Peyer's patch (tissue), 4 donors: ENCODE results near the gene OCEL1. TPM values are rescaled to one million over a fixed set of nuclear protein-coding genes. Genes with fewer than 3 reads are reported as not detected.

Experiments used
- DNase-seq, 3 donors: peaks; one replicate each; pipeline ENCODE4 v3.0.0-alpha.2; 2017 to 2019
- H3K27ac ChIP-seq, 4 donors: fragments of 200-600 bp; sonication (generic); one replicate each; pipeline ENCODE4 v1.5.1; 2016 to 2019
- H3K27me3 ChIP-seq, 2 donors: fragments of 200-600 bp; sonication (generic); one replicate each; pipeline ENCODE4 v1.5.1; 2019
- H3K36me3 ChIP-seq, 3 donors: fragments of 200-600 bp; sonication (generic); one replicate each; pipeline ENCODE4 v1.5.1; 2016 to 2019
- H3K4me1 ChIP-seq, 4 donors: fragments of 200-600 bp; sonication (generic); one replicate each; pipeline ENCODE4 v1.5.1; 2016 to 2019
- H3K4me3 ChIP-seq, 4 donors: fragments of 200-600 bp; sonication (generic); 1 replicate in 3 of 4; 2 replicates in 1 of 4; pipeline ENCODE4 v1.5.1; 2016 to 2019; ENCODE audit warnings: mild to moderate bottlenecking in 1 of 4
- H3K9me3 ChIP-seq, 4 donors: fragments of 200-600 bp; sonication (generic); one replicate each; pipeline ENCODE4 v1.5.1; 2016 to 2019; ENCODE audit warnings: mild to moderate bottlenecking in 1 of 4
- POLR2A ChIP-seq, 2 donors: fragments of 450-650 bp; IDR thresholded peaks; one replicate each; pipeline ENCODE4 v1.5.1; 2017; ENCODE audit warnings: antibody characterized with exemption in 2 of 2, mild to moderate bottlenecking in 2 of 2, moderate library complexity in 2 of 2
- total RNA-seq, 4 donors: library from RNA; depleted of rRNA; stranded (reverse); fragments of >200 nt; gene quantifications; one replicate each; pipeline ENCODE4 v1.1.0, GENCODE V29; 2016
- TF ChIP-seq, protein P1 (sequence below), 6 experiments: fragments of 450-650 bp in 4 of 6; fragments of 200-600 bp in 2 of 6; sonication (generic) in 1 of 6; IDR thresholded peaks; one replicate each; pipeline ENCODE4 v1.5.1; 2017 to 2019; ENCODE audit warnings: antibody characterized with exemption in 6 of 6, mild to moderate bottlenecking in 3 of 6, moderate library complexity in 1 of 6

The OCEL1 gene
- total RNA-seq, 4 donors from 2014 or later: 8.3 to 38.5 (median 30.8) TPM

- Histone ChIP-seq H3K27ac (no peak overlapping the region), H3K36me3 (no peaks in the 10 kb centered on the region), H3K4me3 (no peak overlapping the region), H3K9me3 (no peaks in the 10 kb centered on the region), H3K4me1 (no peaks in the 10 kb centered on the region), H3K27me3 (no peaks in the 10 kb centered on the region)
- no peak for DNase-seq
- TF ChIP-seq, protein P1, sequence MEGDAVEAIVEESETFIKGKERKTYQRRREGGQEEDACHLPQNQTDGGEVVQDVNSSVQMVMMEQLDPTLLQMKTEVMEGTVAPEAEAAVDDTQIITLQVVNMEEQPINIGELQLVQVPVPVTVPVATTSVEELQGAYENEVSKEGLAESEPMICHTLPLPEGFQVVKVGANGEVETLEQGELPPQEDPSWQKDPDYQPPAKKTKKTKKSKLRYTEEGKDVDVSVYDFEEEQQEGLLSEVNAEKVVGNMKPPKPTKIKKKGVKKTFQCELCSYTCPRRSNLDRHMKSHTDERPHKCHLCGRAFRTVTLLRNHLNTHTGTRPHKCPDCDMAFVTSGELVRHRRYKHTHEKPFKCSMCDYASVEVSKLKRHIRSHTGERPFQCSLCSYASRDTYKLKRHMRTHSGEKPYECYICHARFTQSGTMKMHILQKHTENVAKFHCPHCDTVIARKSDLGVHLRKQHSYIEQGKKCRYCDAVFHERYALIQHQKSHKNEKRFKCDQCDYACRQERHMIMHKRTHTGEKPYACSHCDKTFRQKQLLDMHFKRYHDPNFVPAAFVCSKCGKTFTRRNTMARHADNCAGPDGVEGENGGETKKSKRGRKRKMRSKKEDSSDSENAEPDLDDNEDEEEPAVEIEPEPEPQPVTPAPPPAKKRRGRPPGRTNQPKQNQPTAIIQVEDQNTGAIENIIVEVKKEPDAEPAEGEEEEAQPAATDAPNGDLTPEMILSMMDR (IDR thresholded peaks at IDR 0.05): no peak
- no peak for TF ChIP-seq POLR2A (IDR thresholded peaks at IDR 0.05)
Measured at GRCh38 chr19:17256130-17256529, 30.1 kb downstream of the OCEL1 start.

DNA sequence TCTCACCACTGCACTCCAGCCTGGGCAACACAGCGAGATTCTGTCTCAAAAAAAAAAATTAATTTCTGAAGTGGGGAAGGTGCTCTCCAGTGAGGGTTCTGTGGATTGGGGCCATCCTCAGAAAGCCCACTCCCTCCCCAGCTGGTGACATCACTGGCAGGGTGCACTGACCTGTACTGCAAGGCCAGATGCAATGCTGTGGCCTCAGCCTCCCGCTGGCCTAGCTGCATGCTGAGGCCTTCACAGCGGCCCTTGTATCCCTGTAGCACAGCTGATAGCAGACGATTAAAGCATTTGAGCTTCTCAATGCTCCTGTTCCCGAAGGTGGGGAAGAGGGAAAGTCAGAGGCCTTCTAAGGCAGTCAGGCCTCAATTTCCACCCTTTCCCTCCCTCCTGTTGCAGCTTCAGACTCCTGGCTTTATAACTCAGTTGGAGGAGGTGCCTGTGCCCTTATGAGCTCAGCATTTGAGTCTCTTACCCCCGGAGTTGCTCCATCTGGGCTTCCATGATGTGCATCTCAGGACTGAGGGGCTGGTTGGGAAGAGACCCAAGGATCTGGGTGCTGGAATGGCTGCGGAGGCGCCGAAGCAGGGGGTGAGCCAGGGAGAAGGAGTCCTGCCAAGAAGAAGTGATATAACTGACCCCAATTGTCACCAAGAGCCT lies 33.2 kb downstream of the OCEL1 start:
- no peak for DNase-seq
- no peaks in the 10 kb centered on the region for H3K9me3 ChIP-seq
- TF ChIP-seq, protein P1 (IDR thresholded peaks at IDR 0.05): no peak
- TF ChIP-seq POLR2A (IDR thresholded peaks at IDR 0.05): no peak
- no peaks in the 10 kb centered on the region for H3K4me1 ChIP-seq
- H3K36me3 ChIP-seq: no peaks in the 10 kb centered on the region
- no peak overlapping the region for H3K4me3 ChIP-seq
- no peaks in the 10 kb centered on the region for H3K27me3 ChIP-seq
- no peak overlapping the region for H3K27ac ChIP-seq

DNA sequence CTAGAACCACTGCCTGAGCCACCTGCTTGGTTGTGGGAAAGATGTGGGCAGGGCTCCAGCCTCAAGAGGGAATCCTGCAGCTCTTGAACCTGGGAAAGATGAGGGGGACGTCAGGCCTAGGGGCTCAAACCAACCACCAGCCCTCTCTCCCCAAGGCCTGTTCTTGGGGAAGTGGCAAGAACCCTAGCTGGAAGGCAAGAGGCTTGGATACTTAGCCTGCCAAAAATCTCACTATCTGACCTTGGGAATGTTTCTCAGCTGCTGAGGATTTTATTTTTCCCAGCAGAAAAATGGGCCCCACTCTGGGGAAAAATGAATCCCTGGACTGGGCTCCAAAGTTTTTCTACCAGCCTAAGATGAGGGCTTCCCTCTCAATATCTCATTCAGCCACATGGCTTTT lies 33.9 kb downstream of the OCEL1 start:
- Histone ChIP-seq H3K4me3 (no peak overlapping the region), H3K9me3 (no peaks in the 10 kb centered on the region), H3K36me3 (no peaks in the 10 kb centered on the region), H3K4me1 (no peaks in the 10 kb centered on the region), H3K27me3 (no peaks in the 10 kb centered on the region), H3K27ac (no peak overlapping the region)
- TF ChIP-seq POLR2A (IDR thresholded peaks at IDR 0.05): no peak
- TF ChIP-seq, protein P1 (IDR thresholded peaks at IDR 0.05): no peak
- DNase-seq: no peak

- Histone ChIP-seq H3K27ac (no peak overlapping the region), H3K4me3 (no peak overlapping the region), H3K36me3 (no peaks in the 10 kb centered on the region), H3K4me1 (no peaks in the 10 kb centered on the region), H3K9me3 (no peaks in the 10 kb centered on the region), H3K27me3 (no peaks in the 10 kb centered on the region)
- TF ChIP-seq, protein P1 (IDR thresholded peaks at IDR 0.05): peak; percentile 87 to 92 (median 89)
- TF ChIP-seq POLR2A (IDR thresholded peaks at IDR 0.05): no peak
- peak; percentile 80 to 94 (median 90) for DNase-seq
Measured at GRCh38 chr19:17260842-17261325, 34.9 kb downstream of the OCEL1 start.

GRCh38 chr19:17262557-17262956 lies 36.5 kb downstream of the OCEL1 start:
- TF ChIP-seq, protein P1 (IDR thresholded peaks at IDR 0.05): no peak
- DNase-seq: no peak
- H3K4me3 ChIP-seq: no peak overlapping the region

More at GRCh38 chr19:17262557-17262956, 36.5 kb downstream of the OCEL1 start:
- H3K27me3 ChIP-seq: no peaks in the 10 kb centered on the region
- no peaks in the 10 kb centered on the region for H3K9me3 ChIP-seq
- H3K36me3 ChIP-seq: no peaks in the 10 kb centered on the region
- H3K4me1 ChIP-seq: no peaks in the 10 kb centered on the region
- H3K27ac ChIP-seq: no peak overlapping the region
